HG03432 (cell line): ENCODE results near the gene NKD1.

Experiments
- ATAC-seq: cut with Tn5 transposase; IDR thresholded peaks from one replicate; pipeline ENCODE4 v1.9.1; 2021; ENCODE audit warnings: mild to moderate bottlenecking, moderate library complexity; ENCODE audit not compliant: unreplicated experiment

NKD1 gene

GRCh38 chr16:50640391-50640790 lies 92.2 kb downstream of the NKD1 start:
- ATAC-seq: no peak

- no peak for ATAC-seq
These were observed 93.0 kb downstream of the NKD1 start for GRCh38 chr16:50640919-50641817.

GRCh38 chr16:50641818-50642187 lies 93.6 kb downstream of the NKD1 start:
- ATAC-seq: no peak

- no peak for ATAC-seq
These were observed 94.2 kb downstream of the NKD1 start for GRCh38 chr16:50642349-50642748.

- no peak for ATAC-seq
These were observed 95.0 kb downstream of the NKD1 start for GRCh38 chr16:50643192-50643591.

GRCh38 chr16:50644245-50644644 lies 96.0 kb downstream of the NKD1 start:
- ATAC-seq: no peak

GRCh38 chr16:50644729-50645128 lies 96.5 kb downstream of the NKD1 start:
- ATAC-seq: no peak

- ATAC-seq: no peak
These were observed 97.5 kb downstream of the NKD1 start for GRCh38 chr16:50645563-50646220.

GRCh38 chr16:50646345-50646744 lies 98.1 kb downstream of the NKD1 start:
- no peak for ATAC-seq

- ATAC-seq: no peak
These were observed 103.7 kb downstream of the NKD1 start for GRCh38 chr16:50651835-50652438.

- no peak for ATAC-seq
These were observed 104.7 kb downstream of the NKD1 start for GRCh38 chr16:50652836-50653425.

GRCh38 chr16:50653633-50654519 lies 105.7 kb downstream of the NKD1 start:
- no peak for ATAC-seq

GRCh38 chr16:50655558-50656055 lies 107.4 kb downstream of the NKD1 start:
- no peak for ATAC-seq

GRCh38 chr16:50657241-50657640 lies 109.0 kb downstream of the NKD1 start:
- ATAC-seq: no peak

GRCh38 chr16:50659806-50660205 lies 111.6 kb downstream of the NKD1 start:
- ATAC-seq: no peak

- ATAC-seq: no peak
These were observed 114.2 kb downstream of the NKD1 start for GRCh38 chr16:50662306-50662940.

- ATAC-seq: no peak
These were observed 116.1 kb downstream of the NKD1 start for GRCh38 chr16:50664270-50664669.

- ATAC-seq: peak; percentile 45
These were observed 117.1 kb downstream of the NKD1 start for GRCh38 chr16:50665128-50665878.
